CD8-positive, alpha-beta memory T cell (primary cell): Measurements from ENCODE around the gene KLF9. TPM values are rescaled to one million over a fixed set of nuclear protein-coding genes. Genes with fewer than 3 reads are reported as not detected.
A peak's percentile ranks its signal among the peaks of the same experiment; 100 is the strongest.

Experiments
- CTCF ChIA-PET: fragments of 350-600 bp; sonication (Branson Sonifier 250); formaldehyde crosslinking; loops from one replicate; lab custom pipeline; 2021; ENCODE audit warnings: antibody characterized with exemption; lab: Charles Lee
- POLR2A ChIA-PET: fragments of 350-600 bp; sonication (Branson Sonifier 250); formaldehyde crosslinking; loops from one replicate; lab custom pipeline; 2021; ENCODE audit warnings: antibody characterized with exemption; lab: Charles Lee
- DNase-seq, 5 donors: peaks; one replicate each; pipeline versions ENCODE4 v3.0.0 to v3.0.0-alpha.2; 2020 to 2022; ENCODE audit warnings: mixed read lengths in 1 of 5
- H3K27ac ChIP-seq: one replicate; pipeline ENCODE4 v1.7.0; 2013; ENCODE audit warnings: low read depth, mild to moderate bottlenecking, low read length, moderate library complexity
- H3K27me3 ChIP-seq: 2 replicates; pipeline ENCODE4 v1.7.0; 2013; ENCODE audit warnings: low read length, mild to moderate bottlenecking; ENCODE audit not compliant: insufficient read depth, poor library complexity, severe bottlenecking
- H3K36me3 ChIP-seq: 2 replicates; pipeline ENCODE4 v1.7.0; 2013; ENCODE audit warnings: mild to moderate bottlenecking, low read length, moderate library complexity; ENCODE audit not compliant: insufficient read depth
- H3K4me1 ChIP-seq: 2 replicates; pipeline ENCODE4 v1.7.0; 2013; ENCODE audit warnings: mild to moderate bottlenecking, low read length, moderate library complexity; ENCODE audit not compliant: insufficient read depth
- H3K4me3 ChIP-seq: 2 replicates; pipeline ENCODE4 v1.7.0; 2013; ENCODE audit warnings: mild to moderate bottlenecking, low read length
- H3K9me3 ChIP-seq: 2 replicates; pipeline ENCODE4 v1.7.0; 2013; ENCODE audit warnings: mild to moderate bottlenecking, low read length
- H3K27ac Mint-ChIP-seq, 8 donors: one replicate each; pipeline ENCODE4 v1.8.0; 2020 to 2021; ENCODE audit warnings: mixed read lengths in 8 of 8, mild to moderate bottlenecking in 6 of 8, inconsistent platforms in 3 of 8, moderate library complexity in 3 of 8
- H3K27me3 Mint-ChIP-seq, 2 donors: one replicate each; pipeline ENCODE4 v1.8.0; 2020 to 2021; ENCODE audit warnings: mixed read lengths in 2 of 2, mild to moderate bottlenecking in 1 of 2, moderate library complexity in 1 of 2
- H3K36me3 Mint-ChIP-seq, 3 donors: one replicate each; pipeline ENCODE4 v1.8.0; 2020 to 2021; ENCODE audit warnings: mixed read lengths in 3 of 3, inconsistent platforms in 1 of 3, mild to moderate bottlenecking in 1 of 3
- H3K4me1 Mint-ChIP-seq, 3 donors: one replicate each; pipeline ENCODE4 v1.8.0; 2020 to 2021; ENCODE audit warnings: mixed read lengths in 3 of 3, inconsistent platforms in 1 of 3, mild to moderate bottlenecking in 1 of 3
- H3K4me3 Mint-ChIP-seq, 7 donors: one replicate each; pipeline ENCODE4 v1.8.0; 2020 to 2021; ENCODE audit warnings: mixed read lengths in 7 of 7, mild to moderate bottlenecking in 6 of 7, moderate library complexity in 4 of 7, inconsistent platforms in 2 of 7
- H3K9me3 Mint-ChIP-seq, 5 donors: one replicate each; pipeline ENCODE4 v1.8.0; 2020 to 2022; ENCODE audit warnings: mixed read lengths in 5 of 5, mild to moderate bottlenecking in 3 of 5, moderate library complexity in 2 of 5, inconsistent platforms in 1 of 5
- polyA plus RNA-seq: library from polyadenylated mRNA; unstranded; fragments of 300-500 nt; fragmentation: Illumina TruSeq; gene quantifications from one replicate; pipeline ENCODE4 v1.2.3, GENCODE V29; 2021
- total RNA-seq, 2 experiments: library from RNA; stranded (reverse); gene quantifications; one replicate each; pipeline ENCODE4 v1.2.3, GENCODE V29; 2021

The KLF9 gene
- total and polyA plus RNA-seq, 3 experiments from 2014 or later: 3.9 to 20.2 (median 19.2) TPM

DNA sequence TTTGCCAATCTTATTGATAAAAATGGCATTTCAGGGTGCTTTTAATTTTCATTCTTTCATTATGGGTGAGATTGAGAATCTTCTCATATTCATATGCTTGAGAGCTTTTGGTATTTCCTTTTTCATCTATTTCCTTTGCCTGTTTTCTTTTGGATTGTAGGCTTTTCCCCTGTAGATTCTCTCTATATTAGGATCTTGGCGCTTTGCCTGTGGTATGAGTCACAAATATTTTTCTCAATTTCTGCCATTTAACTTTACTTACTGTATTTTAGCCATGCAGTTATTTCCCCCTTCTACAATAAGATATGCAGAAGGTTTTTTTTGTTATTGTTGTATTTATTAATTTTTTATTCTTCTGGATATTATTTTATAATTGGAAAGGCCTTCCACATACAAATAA lies 21.5 kb upstream of the KLF9 start:
- Mint-ChIP-seq H3K36me3 (peaks cover 0 to 3% (median 0%) of the 10 kb centered on the region in 3 donors), H3K4me3 (no peak overlapping the region), H3K27me3 (peaks cover 2 to 14% of the 10 kb centered on the region in 2 donors), H3K27ac (no peak overlapping the region), H3K4me1 (peaks cover 4 to 6% (median 5%) of the 10 kb centered on the region in 3 donors), H3K9me3 (no peaks in the 10 kb centered on the region)
- CTCF ChIA-PET: no interaction called here
- H3K9me3 ChIP-seq: no peaks in the 10 kb centered on the region
- H3K36me3 ChIP-seq: no peaks in the 10 kb centered on the region
- peaks cover 3% of the 10 kb centered on the region for H3K4me1 ChIP-seq
- H3K27me3 ChIP-seq: no peaks in the 10 kb centered on the region
- no peak for DNase-seq
- no peak overlapping the region for H3K4me3 ChIP-seq
- POLR2A ChIA-PET: no interaction called here
- no peak overlapping the region for H3K27ac ChIP-seq

DNA sequence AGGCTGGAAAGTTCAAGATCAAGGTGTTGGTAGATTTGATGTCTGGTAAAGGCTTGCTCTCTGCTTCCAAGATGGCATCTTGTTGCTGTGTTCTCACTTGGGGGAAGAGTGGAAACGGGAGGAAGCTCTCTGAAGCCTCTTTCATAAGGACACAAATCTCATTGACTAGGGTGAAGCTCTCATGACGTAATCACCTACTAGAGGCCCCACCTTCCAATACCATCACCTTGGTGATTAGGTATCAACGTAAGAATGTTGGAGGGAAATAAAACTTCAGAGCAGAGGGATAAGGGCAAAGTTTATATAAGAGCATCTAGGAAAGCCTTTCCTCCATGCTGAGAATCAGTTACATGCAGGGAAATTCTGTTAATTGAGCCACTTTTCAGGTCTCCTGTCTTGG lies 15.4 kb upstream of the KLF9 start:
- Histone ChIP-seq H3K27ac (no peak overlapping the region), H3K4me3 (no peak overlapping the region), H3K27me3 (no peaks in the 10 kb centered on the region), H3K4me1 (no peaks in the 10 kb centered on the region), H3K9me3 (no peaks in the 10 kb centered on the region), H3K36me3 (no peaks in the 10 kb centered on the region)
- DNase-seq: no peak
- H3K27me3 Mint-ChIP-seq: no peaks in the 10 kb centered on the region
- no peak overlapping the region for H3K27ac Mint-ChIP-seq
- ChIA-PET CTCF (interaction anchor here (0.9 kb wide), 1 partner anchor 14 kb away, joined by 4 read pairs; no protein-coding TSS in a partner anchor), POLR2A (interaction anchor here (0.6 to 1.6 kb wide), 2 partner anchors 9 to 18 kb away, joined by 4 to 7 read pairs; no protein-coding TSS in a partner anchor)
- H3K4me1 Mint-ChIP-seq: peaks cover 0 to 1% (median under 1%) of the 10 kb centered on the region in 3 donors
- no peak overlapping the region for H3K4me3 Mint-ChIP-seq
- H3K36me3 Mint-ChIP-seq: no peaks in the 10 kb centered on the region
- no peaks in the 10 kb centered on the region for H3K9me3 Mint-ChIP-seq

DNA sequence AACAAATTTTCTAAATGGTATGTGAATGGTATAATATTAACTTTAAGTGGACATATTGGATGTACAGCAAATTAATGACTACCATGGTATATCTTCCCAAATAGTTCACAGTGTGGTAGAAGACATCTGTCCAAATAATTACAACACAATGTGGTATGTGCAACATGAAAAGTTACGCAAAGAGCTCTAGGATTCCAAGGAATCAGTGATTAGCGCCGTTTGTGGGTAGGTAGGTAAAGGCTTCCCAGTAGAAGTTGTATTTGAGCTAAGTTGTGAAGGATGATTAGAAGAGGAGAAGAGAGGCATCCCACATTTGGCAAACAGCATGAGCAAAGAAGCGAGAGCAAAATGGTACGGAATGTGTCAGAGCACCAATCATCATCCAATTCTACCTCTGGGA lies 14.3 kb upstream of the KLF9 start:
- Mint-ChIP-seq H3K9me3 (no peaks in the 10 kb centered on the region), H3K4me1 (peaks cover 0 to 6% (median 3%) of the 10 kb centered on the region in 3 donors), H3K4me3 (no peak overlapping the region), H3K27ac (peak overlapping the region in 1 of 8 donors; percentile 48), H3K36me3 (no peaks in the 10 kb centered on the region), H3K27me3 (no peaks in the 10 kb centered on the region)
- no peak for DNase-seq
- Histone ChIP-seq H3K27ac (no peak overlapping the region), H3K36me3 (no peaks in the 10 kb centered on the region), H3K9me3 (no peaks in the 10 kb centered on the region), H3K27me3 (no peaks in the 10 kb centered on the region), H3K4me3 (no peak overlapping the region), H3K4me1 (no peaks in the 10 kb centered on the region)
- CTCF ChIA-PET: no interaction called here
- POLR2A ChIA-PET: no interaction called here

DNA sequence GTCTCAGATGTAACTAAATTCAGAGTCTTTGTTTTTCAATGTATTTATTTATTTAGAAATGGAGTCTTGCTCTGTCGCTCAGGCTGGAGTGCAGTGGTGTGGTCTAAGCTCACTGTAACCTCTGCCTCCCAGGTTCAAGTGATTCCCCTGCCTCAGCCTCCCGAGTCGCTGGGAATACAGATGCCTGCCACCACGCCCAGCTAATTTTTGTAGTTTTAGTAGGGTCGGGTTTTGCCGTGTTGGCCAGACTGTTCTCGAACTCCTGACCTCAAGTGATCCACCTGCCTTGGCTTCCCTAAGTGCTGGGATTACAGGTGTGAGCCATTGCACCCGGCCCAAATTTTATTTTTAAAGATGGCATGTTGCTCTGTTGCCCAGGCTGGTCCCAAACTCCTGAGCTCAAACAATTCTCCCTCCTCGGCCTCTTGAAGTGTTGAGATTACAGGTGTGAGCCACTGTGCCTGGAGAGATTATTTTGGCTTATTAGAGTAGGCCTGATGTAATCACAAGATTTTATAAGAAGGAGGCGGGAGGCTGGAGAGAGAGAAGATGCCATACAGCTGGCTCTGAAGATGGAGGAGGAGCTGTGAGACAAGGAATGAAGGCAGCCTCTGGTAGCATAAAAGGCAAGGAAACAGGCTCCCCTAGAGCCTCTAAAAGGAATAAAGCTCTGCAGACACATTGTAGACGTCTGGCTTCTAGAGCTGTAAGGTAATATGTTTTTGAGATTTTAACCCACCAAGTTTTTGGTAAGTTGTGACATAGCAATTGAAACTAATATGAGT lies 12.9 kb upstream of the KLF9 start:
- Histone ChIP-seq H3K4me1 (peaks cover 2% of the 10 kb centered on the region), H3K4me3 (no peak overlapping the region), H3K9me3 (no peaks in the 10 kb centered on the region), H3K36me3 (no peaks in the 10 kb centered on the region), H3K27ac (no peak overlapping the region), H3K27me3 (no peaks in the 10 kb centered on the region)
- ChIA-PET CTCF (interaction anchor here (1.1 to 1.4 kb wide), 2 partner anchors 9 to 64 kb away, joined by 3 read pairs; no protein-coding TSS in a partner anchor), POLR2A (interaction anchor here (0.7 to 1.0 kb wide), 2 partner anchors 8 to 21 kb away, joined by 3 read pairs; no protein-coding TSS in a partner anchor)
- Mint-ChIP-seq H3K9me3 (no peaks in the 10 kb centered on the region), H3K4me1 (peaks cover 7 to 12% (median 10%) of the 10 kb centered on the region in 3 donors), H3K27ac (peak overlapping the region in 1 of 8 donors; percentile 86), H3K36me3 (no peaks in the 10 kb centered on the region), H3K27me3 (no peaks in the 10 kb centered on the region), H3K4me3 (no peak overlapping the region)
- DNase-seq: no peak

DNA sequence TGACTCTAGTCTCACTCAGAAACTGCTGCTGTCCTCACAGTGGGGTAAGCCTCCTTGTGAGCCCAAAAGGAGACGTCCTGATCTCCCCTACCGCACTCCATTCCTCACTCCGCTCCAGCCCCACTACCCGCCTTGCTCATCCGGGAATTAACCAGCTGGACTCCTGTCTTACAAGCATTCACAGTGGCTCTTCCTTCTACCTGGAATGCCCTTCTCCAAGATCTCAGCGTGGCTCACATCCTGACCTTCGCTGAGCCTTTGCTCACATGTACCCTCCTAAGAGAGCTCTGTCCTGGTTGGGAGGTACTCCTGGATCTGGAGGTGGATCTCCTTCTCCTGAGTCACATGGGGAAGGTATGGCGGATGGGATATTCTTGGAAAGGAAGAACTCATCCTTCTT lies 10.7 kb upstream of the KLF9 start:
- POLR2A ChIA-PET: no interaction called here
- Mint-ChIP-seq H3K4me3 (no peak overlapping the region), H3K27me3 (no peaks in the 10 kb centered on the region), H3K27ac (peak overlapping the region in 3 of 8 donors; percentile 19 to 29 (median 29)), H3K36me3 (no peaks in the 10 kb centered on the region), H3K4me1 (peaks cover 27 to 32% (median 29%) of the 10 kb centered on the region in 3 donors), H3K9me3 (no peaks in the 10 kb centered on the region)
- Histone ChIP-seq H3K9me3 (no peaks in the 10 kb centered on the region), H3K4me1 (peaks cover 23% of the 10 kb centered on the region), H3K27me3 (no peaks in the 10 kb centered on the region), H3K4me3 (no peak overlapping the region), H3K36me3 (no peaks in the 10 kb centered on the region), H3K27ac (no peak overlapping the region)
- CTCF ChIA-PET: no interaction called here
- no peak for DNase-seq

DNA sequence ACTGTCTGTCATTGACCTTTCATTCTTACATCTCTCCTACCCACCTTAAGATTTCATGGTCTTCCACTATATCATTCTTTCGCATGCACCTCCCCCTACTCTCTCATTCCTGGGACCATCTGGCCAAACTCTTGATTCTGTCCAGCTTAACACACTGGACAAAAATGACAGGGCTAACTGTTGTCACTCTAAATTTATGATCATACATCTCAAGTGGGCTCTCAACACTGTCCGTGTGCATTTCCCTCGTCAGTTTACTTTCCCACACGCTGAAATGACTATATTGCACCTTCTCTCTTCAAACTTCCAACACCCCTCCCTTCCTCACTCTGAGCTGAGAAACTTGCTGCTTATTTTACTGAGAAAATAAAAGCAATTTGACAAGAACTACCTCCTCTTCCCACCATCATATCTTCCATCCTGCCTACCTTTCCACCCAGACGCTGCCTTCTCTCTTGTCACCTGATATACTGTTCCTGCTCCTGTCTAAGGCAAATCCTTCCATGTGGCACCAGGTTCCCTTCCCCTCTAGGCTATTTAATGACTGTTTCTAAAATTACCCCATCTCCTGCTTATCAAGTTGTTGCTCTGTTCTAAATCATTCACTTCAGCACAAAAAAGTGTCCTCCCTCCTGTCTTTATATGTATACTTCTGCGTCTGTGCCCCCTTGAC lies 8.1 kb upstream of the KLF9 start:
- H3K36me3 Mint-ChIP-seq: peaks cover 0 to 4% (median 0%) of the 10 kb centered on the region in 3 donors
- no peak overlapping the region for H3K4me3 ChIP-seq

DNA sequence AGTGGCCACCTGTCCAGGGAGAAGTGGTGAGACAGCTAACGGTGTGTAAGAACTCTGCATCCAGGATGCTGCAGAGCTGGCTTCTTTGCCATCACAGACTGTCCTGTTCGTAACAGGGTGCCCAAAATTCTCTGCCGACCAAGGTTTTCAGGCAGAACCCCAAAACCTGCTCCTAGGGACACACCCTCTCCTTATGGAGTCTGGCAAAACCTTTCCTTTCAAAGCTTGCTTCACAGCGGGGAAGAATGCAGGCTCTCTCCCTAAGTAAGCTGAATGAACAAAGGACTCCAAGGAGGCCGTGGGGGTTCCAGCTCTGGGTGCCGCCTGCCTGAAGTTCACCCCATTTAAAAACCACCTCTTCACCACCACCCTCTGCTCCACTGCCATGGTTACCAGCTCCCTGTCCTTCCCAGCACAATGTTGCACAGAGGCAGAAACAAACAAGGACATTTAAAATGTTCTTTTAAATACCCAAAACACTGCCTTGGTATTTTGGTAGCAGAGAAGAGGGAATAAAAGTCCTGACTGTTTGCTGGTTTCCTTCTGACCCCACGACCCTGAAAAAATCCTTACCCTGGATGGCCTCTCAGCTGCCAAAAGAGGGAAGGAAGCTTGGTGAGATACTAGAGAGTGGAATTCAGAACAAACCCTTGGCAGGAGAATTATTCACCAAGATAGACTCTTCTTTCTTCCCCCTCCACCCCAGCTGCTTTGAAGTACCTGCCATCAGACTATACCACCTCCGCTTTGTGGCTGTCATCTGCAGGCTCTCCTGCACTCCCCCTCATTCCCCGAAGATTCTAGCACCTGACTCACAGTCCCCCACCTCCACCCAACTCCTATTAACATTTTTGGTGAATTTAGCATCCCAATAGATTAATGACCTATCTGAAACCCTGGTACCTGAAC lies 7.1 kb upstream of the KLF9 start:
- Histone ChIP-seq H3K4me1 (peaks cover 37% of the 10 kb centered on the region), H3K4me3 (peak overlapping the region; percentile 90), H3K9me3 (no peaks in the 10 kb centered on the region), H3K27me3 (no peaks in the 10 kb centered on the region), H3K36me3 (no peaks in the 10 kb centered on the region), H3K27ac (peak overlapping the region; percentile 96)
- ChIA-PET POLR2A (interaction anchor here (0.5 to 4.2 kb wide), 12 partner anchors 9 to 181 kb away, joined by 3 to 29 read pairs (median 4); partner anchors contain the start of gene KLF9), CTCF (interaction anchor here (0.7 to 2.4 kb wide), 10 partner anchors 10 to 181 kb away, joined by 3 to 13 read pairs (median 4); no protein-coding TSS in a partner anchor)
- Mint-ChIP-seq H3K9me3 (no peaks in the 10 kb centered on the region), H3K27me3 (peaks cover 0 to 2% of the 10 kb centered on the region in 2 donors), H3K4me3 (peak overlapping the region; percentile 93 to 98 (median 96)), H3K36me3 (peaks cover 0 to 4% (median 0%) of the 10 kb centered on the region in 3 donors), H3K27ac (peak overlapping the region; percentile 97 to 100 (median 98)), H3K4me1 (peaks cover 41 to 50% (median 46%) of the 10 kb centered on the region in 3 donors)
- DNase-seq: peak in 4 of 5 donors; percentile 28 to 66 (median 58)

More for the DNA sequence above, 8.1 kb upstream of the KLF9 start:
- peaks cover 37% of the 10 kb centered on the region for H3K4me1 ChIP-seq
- Mint-ChIP-seq H3K9me3 (no peaks in the 10 kb centered on the region), H3K27me3 (peaks cover 0 to 2% of the 10 kb centered on the region in 2 donors), H3K27ac (peak overlapping the region; percentile 97 to 100 (median 98)), H3K4me1 (peaks cover 41 to 49% (median 45%) of the 10 kb centered on the region in 3 donors), H3K4me3 (peak overlapping the region in 6 of 7 donors; percentile 93 to 98 (median 96))
- POLR2A ChIA-PET: interaction anchor here (0.7 to 4.2 kb wide), 3 partner anchors 10 to 55 kb away, joined by 3 to 29 read pairs (median 18); partner anchors contain the start of gene KLF9
- no peaks in the 10 kb centered on the region for H3K9me3 ChIP-seq
- H3K27ac ChIP-seq: no peak overlapping the region
- H3K36me3 ChIP-seq: no peaks in the 10 kb centered on the region
- no peaks in the 10 kb centered on the region for H3K27me3 ChIP-seq
- CTCF ChIA-PET: interaction anchor here (0.7 to 2.4 kb wide), 4 partner anchors 11 to 180 kb away, joined by 3 to 13 read pairs (median 6); no protein-coding TSS in a partner anchor
- peak in 1 of 5 donors; percentile 12 for DNase-seq
